HPDE6-E6E7 (cell line): Measurements from ENCODE around the gene DBX1.
"Not testable (repeated sequence)": the region's sequence is repeated elsewhere in the genome, so short reads cannot be mapped to it uniquely, and the experiment has no call there.

Experiments used
- DNase-seq: peaks from one replicate; pipeline ENCODE4 v3.0.0; 2011; ENCODE audit warnings: missing footprints; ENCODE audit errors: extremely low spot score

DBX1 gene

DNA sequence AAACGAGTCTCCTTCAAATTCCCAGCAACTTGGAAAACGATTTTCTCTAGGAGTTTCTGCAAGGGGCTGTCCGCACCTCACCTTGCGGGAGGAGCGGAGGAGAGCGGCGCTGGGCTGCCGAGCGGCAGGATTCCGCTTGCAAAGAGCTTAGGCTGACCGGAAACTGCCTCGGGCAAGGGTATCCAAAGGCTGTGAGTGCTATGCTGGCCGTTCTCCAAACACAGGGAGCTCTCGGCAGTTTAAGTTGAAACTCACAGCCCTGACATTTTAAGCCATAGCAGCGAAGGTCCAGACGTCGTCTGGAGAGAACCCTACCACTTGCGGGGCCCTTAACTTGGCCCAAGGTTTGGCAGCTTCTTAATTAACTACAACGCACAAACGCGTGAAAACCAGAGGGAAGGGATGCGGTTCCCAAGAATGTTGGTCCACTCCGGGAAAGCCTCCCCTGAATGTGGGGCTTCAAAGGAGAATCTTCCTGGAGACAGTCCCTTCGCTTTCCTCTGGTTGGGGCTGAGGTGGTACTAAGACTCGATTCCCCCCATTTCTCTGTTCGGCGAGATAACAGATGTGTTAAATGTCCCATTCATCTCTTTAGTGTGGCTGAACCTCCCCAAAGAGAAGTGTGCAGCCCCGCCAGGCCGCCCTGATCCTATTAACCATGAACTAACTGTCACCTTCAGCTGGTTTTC lies 1.1 kb upstream of the DBX1 start:
- DNase-seq = no peak

DNA sequence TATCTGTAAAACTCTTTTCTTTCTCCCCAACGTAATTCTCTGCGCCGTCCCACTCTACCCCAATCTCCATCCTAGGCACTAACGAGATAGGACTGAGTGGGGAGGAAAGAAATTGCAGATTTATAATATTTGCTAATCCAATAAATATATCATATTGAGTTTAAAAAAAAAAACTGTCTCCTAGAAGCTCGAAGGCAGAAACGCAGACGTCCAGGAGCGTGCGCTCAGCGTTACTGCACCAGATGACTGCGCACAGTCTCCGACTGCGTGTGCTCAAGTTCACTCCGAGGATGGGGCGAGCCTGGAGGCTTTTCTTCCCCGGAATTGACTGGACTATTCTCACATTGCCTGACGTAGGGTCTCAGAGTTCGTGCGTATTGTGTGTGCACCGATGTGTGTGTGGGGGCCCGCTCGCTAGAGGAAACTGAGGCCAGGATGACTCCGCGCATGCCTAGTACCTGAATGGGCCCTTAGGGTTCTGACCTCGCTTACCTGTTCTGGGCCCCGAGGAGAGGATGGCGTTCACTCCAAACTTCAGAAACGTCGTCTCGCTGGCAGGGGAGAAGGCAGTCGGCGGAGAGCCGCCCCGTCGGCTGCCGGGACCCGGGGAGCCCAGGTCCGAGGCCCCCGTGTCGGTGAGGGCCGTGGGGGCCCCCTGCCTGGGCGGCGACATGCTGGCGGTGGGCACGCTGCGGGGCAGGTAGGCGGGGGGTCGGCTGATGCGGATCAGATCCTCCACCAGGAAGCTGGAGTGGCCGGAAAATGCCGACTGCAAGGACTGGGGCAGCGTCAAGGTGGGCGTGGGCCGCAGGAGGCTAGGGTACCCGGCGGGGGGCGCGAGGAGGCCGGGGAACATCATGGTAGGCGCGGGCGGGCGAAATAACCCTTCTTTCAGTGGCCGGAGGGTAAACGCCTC lies 551 bp downstream of the DBX1 start:
- DNase-seq = no peak

DNA sequence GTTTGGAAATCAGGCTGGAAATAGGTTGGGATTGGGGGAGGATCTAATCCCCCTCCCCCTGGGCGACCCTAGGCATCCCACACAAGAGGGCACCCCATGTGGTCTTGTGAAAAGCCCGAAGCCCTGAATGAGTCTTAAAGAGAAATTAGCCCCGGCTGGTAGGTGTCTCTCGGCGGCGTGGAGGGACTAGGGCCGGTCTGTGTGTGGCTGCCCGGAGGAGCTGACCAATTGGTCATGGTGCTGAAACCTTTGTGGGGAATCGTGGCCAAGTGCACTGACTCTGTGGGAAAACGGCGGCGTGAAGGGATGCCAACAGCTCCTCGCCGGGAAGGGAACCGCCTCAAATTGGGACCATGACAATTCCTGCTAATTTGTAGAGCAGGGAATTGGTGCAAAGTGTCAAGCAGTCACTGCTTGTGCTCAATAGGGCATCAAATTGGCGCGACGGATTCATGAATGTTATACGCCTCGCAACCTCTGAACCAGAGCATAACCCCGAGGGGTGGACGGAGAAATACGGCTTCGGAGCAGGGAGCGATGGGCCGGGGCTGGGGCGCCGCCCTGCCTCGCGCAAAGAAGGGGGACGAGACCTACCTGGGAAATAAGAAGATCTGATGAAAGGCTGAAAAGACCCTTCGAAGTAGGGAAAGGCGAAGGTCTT lies 1.5 kb downstream of the DBX1 start:
- DNase-seq = peak; percentile 16

DNA sequence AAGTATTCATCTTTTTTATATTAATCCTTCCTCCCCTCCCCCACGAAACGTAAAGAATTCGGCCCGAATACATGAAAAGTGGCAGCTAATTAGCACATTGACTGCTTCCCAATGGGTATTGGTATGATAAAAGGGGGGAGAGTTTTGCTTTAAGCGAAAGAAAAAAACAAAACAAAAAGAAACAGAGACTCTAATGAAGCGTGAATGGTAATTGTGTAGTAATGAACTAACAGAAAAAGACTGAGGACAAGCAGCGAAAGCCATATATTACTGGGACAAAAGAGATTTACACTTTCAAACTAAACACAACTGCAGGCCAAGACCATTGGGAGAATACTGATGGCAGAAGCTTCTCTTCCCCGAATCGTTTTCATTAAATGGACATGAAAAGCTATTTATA lies 2.5 kb downstream of the DBX1 start:
- no peak for DNase-seq

DNA sequence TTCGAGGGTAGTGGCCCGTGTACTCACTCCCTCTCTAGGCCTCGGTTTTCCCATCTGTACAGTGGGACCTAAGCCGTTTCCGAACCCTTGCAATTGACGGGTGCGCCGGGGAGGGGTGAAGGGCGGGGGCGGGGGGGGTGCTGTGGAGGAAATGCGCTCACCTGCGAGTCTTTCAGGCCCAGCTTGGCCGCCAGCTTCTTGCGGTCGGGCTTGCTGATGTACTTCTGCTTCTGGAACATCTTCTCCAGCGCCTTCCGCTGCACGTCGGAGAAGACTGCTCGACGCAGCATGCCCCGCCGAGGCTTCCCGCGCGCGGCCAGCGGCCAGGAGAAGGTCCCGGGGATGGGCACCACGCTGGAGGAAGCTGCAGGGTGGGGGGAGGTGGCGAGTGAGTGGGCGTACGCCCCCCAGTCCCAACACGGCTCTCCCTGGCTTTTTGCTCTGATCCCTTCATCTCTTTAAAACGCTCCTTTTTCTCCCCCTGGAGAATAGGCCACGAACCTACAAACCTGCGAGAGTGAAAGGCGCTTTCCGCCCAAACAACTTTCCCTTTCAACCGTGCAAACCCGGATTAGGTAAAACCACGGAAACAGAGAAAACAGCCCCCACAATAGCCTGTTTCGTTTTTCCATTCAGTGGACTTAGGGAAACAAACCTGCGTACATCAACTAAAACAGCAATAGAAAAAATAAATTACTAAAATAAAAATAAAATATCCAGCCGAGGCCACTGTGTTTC lies 3.2 kb downstream of the DBX1 start:
- no peak for DNase-seq

DNA sequence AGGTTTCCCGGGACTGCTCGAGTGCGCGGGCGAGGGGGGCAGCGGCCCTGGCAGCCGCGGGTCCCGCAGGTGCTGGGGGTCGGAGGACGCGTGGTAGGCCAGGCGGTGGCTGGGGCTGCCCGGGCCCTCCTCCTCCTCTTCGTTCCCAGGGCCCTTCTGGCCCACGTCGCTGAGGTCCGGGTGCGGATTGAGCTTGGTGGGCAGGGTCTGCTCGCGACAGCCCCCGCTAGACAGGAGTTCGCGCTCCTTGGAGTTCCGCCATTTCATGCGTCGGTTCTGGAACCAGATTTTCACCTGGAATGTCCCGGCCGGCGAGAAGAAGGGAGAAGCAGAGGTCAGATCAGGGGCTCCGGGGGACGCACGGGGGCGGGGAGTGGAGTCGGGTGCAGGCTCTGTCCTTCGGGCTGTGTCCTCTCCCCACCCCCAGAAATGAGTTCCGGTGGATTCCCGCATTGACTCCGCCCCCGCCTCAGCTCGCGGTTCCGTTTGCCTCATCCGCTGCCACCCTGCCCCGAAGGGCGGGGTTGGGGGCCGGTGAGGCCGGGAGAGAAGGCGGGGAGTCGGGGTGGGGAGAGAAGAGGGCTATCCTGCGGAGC lies 3.9 kb downstream of the DBX1 start:
- no peak for DNase-seq

DNA sequence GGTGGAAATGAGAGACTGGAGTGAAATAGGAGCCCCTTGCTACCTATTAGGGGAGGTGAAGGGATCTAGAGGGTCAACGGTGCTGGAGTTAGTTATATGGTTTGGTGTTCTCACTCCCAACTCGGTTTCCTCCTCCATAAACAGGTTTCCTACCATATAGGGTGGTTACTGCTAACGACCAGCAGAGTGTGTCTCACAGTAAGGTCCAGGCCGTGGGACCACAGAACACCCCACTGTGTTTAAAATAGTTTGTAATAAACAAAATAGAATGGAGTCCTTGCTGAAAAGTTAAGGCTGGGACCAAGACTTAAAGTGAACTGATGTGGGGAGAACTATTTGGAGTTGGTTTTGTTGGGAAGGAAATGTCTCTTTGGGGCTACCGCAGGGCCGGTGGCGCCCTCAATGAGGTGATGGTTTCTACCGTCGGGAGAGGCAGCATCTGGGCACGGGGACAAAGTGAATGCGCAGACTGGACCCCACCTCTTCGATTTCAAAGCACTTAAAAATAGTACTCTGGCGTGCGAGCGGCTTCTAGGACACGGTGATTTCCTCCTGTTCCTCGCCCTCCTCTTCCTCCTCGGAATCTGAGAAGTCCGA lies 4.5 kb downstream of the DBX1 start:
- no peak for DNase-seq

DNA sequence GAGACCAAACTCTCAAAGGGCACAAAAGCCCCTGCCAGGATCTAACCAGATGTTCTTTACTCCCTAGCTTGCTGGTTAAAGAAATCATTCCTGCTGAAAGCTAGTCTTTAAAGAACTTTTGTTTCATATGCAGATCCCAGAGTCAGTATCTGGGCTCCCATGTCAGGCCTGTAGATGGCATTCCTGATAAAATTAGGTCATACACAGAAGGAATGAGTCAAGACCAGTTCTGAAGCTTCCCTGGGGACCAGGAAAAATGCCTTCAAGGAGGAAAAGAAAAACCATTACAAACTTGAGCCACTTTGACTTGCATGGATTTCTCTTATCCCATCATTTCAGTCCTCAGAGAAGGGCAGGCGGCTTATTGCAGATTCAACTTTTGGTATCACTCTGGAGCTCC lies 5.9 kb downstream of the DBX1 start:
- no peak for DNase-seq

DNA sequence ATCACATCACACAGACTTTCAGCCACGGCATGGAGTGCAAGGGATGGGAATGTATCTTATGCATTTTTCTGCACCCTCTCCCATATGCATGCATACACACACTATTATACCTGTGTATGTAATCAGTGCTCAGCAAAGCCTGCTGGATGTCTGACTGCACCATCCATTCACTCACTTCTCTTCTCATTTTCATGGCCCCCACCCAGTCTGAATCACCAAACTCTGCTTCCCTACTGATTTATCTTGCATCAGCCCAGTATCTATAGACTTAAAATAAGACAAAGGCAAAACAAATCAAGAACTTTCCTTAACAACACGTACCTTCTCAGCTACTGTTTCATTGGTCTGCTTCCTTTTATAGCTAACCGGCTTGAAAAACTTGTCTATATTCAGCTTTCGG lies 21.6 kb downstream of the DBX1 start:
- DNase-seq = no peak

DNA sequence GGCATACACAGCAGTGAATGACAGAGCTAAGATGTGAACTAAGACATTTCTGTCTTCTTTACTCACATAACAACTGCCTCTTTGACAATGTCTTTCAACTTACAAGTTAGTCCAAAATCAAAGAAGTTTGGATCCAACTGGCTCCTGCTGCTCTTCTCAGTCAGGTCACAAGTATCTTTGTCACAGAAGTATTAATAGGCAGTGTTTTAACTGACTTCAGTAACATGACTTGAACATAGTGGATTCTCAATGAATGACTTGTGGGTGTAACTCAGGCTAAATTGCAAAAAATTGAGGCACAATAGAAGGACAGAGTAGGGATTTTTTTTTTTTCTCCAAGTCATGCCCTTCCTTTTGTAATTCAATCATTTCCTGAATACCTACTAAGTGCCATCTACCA lies 22.6 kb downstream of the DBX1 start:
- no peak for DNase-seq

DNA sequence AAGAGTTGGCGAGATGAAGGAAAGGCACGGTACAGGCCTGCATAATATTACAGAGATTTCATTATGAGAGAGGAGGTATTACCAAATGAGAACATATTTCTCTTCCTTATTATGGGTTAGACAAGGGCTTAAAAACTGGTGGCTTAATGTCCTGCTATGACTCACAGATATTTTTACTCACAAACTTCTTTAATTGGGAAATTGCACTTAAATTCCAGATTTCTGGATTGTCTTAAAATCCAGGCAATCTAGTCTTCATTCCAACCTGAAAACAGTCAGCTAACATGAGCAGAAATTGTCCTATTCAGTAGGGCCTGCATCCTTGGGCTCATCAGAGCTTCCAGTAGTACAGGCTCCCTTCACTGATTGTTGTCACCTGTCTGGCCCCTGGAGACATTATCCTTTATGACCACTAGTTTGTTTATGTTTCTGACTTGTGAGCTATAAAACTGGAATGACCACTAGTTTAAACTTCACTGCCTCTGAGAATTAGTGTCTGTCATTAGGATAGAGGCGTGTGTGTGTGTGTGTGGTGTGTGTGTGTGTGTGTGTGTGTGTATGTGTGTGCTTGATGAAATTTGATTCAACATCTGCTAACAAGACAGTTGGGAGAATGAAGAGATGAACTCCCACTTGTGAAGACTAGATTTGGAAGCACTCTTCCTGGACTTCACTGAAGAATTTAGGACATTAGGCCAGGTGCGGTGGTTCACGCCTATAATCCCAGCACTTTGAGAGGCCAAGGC lies 25.1 kb downstream of the DBX1 start:
- no peak for DNase-seq

DNA sequence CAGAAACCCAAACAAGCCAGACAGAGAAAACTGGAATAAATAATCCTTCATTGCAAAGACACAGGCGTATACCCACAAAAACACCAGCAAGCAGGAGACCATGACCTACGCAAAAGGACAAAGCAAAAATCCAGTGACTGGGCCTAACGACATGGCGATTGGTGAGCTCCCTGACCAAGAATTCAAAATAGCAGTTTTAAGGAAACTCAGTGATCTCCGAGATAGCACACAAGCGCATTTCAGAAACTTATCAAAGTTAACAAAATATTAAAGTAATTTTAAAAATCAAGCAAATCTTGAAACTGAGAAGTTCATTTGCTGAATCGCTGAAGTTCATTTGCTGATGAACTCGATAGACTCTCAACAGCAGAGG lies 27.6 kb downstream of the DBX1 start:
- DNase-seq = no peak

DNA sequence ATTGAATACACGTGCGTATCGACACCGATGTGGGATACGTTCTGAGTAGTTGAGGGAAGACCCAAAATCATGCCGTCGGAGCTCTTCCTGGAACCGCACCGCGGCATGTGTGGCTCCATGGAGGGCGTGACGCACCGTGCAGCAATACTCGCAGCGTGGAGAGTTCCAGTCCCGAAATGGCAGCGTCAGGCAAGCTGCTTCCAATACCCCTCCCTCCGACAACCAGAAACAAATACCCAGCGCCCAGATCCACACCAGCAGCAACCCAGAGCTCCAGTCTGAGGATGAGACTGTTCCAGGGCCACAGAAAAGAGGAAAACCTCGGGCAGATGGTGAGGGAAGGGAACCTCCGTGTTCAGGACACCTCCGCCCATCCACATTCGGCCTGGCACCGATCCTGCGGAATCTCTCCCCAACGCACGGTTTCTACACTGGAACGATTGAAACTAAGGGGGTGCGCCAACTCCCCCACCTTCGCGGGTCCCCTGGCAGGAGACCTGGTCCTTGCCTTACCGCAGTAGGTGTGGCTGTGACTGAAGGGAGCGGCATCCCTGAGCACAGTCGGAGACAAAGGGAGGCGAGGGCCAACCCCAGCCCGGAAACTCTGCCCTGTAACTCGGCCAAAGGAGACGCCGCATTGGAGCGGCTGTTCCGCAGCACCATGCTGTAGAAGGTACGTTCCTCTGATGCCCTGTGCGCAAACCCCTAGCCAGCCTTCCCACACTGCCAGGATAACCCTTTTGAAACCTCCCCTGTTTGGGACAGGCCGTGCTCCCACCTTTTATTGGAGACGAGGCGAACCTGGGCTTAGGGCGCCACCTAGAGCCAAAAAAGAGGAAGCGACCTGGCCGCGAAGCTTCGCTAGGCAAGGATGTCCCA lies 28.2 kb downstream of the DBX1 start:
- DNase-seq = peak; percentile 48

DNA sequence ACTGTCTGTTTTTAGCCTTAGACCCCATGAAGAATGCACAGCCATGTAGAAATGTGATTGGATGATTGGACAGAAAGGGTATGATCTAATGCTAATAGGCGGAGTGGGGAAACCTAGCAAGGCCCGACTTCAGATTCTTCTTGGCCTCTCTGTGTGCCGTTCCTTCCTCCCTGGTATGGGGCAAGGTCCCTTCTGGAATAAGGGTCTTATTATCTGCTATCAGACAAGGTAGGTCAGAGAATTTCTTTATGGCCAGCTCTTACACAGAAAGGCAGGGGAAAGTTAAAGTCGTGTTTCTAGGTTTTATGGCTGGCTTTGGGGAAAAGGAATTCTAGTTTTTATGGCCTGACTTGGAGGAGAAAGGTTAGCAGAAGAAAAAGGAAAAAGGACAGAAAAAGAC lies 30.6 kb downstream of the DBX1 start:
- DNase-seq = no peak

DNA sequence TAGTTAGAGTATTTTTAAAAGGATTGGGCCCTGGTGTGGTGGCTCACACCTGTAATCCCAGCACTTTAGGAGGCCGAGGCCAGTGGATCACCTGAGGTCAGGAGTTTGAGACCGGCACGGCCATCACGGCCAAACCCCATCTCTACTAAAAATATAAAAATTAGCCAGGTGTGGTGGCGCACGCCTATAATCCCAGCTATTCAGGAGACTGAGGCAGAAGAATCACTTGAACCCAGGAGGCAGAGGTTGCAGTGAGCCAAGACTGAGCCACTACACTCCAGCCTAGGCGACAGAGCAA lies 31.8 kb downstream of the DBX1 start:
- DNase-seq = not testable (repeated sequence)

DNA sequence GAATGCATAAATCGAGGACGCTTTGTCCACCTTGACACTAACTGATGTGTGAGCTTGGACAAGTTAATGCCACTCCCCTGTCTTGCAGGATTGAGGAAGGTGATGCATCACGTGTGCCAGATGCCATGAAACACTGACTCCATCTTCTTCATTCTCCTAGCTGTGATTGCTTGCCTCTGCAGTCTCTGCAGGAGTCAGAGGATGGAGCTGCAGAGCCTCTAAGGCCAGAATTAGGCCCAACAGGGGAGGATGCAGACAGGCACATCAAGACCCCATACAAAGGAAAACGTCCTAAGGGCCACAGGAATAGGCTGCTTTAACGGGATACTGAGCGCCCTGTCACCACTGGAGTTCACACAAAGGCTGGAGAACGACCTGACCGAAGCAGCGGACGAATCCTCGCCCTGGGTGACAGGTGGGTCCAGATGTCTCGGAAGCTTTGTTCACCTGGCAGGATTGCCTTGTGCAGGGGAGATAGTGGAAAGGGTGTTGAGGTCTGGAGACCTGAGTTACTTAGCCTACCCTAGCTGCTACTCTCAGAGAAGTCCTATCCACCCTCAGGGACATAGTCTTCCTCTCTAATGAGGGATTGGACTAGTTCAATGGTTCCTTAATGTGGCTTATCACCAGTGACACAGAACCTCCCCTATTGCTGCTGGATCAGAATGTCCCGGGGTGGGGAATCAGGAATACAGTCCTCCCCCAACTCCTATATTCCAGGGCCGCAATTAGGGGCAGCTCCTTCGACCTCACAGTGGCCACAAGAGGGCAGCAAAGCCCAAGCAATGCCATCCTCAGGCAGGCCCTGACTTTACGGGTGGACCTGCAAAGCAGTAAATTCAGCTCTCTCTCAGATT lies 32.4 kb downstream of the DBX1 start:
- DNase-seq = peak; percentile 47

DNA sequence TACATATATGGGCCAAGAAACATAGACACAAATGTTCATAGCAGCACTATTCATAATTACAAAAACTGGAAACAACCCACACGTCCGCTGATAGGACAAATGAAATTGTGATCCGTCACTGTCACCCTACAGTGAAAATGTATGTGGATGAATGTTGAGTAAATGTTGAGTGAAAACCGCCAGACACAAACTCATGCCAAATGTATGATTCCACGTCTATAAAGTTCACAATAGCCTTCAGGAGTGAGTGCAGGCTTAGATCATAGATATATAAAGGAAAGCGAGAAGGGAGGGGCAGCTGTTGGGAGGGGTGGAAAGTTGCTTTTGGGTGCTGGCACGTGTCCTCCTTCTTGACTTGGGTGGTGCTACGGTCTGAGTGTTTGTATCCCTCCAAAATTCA lies 33.6 kb downstream of the DBX1 start:
- no peak for DNase-seq

DNA sequence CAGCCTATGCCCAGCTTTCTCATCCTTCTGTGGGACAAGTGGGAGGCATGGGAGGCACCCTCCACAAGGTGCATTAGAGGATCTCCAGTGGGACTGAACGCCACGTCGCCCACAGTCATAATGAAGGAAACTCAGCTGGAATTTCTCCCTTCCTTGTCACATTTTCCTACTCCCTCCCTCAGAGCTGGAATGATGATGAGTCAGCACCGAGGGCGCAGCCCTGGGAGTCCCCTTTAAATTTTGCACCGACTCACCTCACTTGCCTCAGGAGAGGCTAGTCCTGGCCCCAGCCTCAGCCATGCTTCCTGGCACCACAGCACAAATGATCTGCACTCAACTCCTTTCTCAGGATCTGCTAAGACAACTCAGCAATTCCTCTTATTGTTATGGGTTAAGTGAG lies 34.3 kb downstream of the DBX1 start:
- DNase-seq = no peak

DNA sequence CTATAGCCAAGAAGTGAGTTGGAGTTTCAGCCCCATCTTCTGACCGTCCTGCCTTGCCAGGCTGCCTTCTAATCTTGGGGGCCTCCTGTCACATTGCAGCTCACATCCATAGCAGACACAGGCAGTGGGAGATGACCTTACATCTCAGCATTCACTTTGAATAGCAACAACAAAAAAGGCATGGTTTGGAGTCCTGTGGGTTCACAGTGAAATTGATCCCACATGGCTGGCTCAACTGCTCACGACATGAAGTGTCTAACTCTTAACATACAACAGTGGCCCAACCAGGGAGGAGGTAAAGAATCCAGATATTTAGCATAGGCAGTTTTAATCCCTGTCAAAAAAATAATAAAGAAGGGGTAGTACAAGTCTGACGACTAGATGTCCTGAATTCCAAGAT lies 38.1 kb downstream of the DBX1 start:
- DNase-seq = no peak
